IgD-negative memory B cell (primary cell): ENCODE measurements around the gene ANTXRL. TPM values are rescaled to one million over a fixed set of nuclear protein-coding genes. Genes with fewer than 3 reads are reported as not detected.
"Not testable (repeated sequence)": the region's sequence is repeated elsewhere in the genome, so short reads cannot be mapped to it uniquely, and the experiment has no call there.

ENCODE experiments used
- H3K27ac Mint-ChIP-seq, 3 donors: one replicate each; pipeline ENCODE4 v1.8.0; 2020 to 2022; ENCODE audit warnings: mild to moderate bottlenecking in 3 of 3, mixed read lengths in 3 of 3, moderate library complexity in 1 of 3
- H3K27me3 Mint-ChIP-seq: one replicate; pipeline ENCODE4 v1.8.0; 2021; ENCODE audit warnings: mixed read lengths
- H3K36me3 Mint-ChIP-seq: one replicate; pipeline ENCODE4 v1.8.0; 2020; ENCODE audit warnings: mild to moderate bottlenecking, mixed read lengths
- H3K4me1 Mint-ChIP-seq, 3 donors: one replicate each; pipeline ENCODE4 v1.8.0; 2020 to 2022; ENCODE audit warnings: mixed read lengths in 3 of 3, mild to moderate bottlenecking in 1 of 3
- H3K4me3 Mint-ChIP-seq, 4 donors: one replicate each; pipeline ENCODE4 v1.8.0; 2020 to 2022; ENCODE audit warnings: mild to moderate bottlenecking in 4 of 4, mixed read lengths in 4 of 4, moderate library complexity in 3 of 4
- H3K9me3 Mint-ChIP-seq, 3 donors: one replicate each; pipeline ENCODE4 v1.8.0; 2020 to 2021; ENCODE audit warnings: mixed read lengths in 3 of 3, mild to moderate bottlenecking in 1 of 3
- polyA plus RNA-seq: library from polyadenylated mRNA; unstranded; fragments of 300-500 nt; fragmentation: Illumina TruSeq; gene quantifications from one replicate; pipeline ENCODE4 v1.2.3, GENCODE V29; 2021

ANTXRL gene
- polyA plus RNA-seq, 1 donor from 2014 or later, result not detected

DNA sequence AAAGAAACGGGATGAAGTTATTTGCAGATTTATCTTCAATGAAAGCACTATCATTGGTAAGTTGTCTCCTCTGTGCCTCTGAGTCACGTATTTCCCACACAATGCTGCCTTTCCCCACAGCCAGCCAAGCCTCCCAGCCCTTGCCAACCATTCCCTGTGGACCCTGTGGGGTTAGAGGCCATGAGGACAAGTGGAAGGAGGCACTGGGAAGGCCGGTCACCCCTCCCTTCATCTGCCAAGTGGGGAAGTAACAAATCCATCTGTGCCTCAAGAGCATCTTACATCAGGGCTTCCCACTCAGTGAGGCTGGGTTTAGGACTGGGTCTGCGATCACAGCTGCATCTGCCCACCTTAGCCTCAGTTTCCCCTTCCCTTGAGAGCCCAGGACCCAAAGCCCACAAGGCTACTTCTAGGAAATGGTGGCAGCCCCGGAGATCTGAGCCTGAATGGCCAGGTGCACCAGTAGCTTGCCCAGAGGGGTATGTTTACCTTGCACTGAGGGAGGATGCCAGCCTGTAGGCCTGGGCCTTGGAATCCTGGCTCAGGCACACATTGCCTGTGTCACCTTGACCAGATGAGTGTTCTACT, 16.1 kb downstream of the ANTXRL start:
- not testable (repeated sequence) for H3K36me3 Mint-ChIP-seq, H3K27me3 Mint-ChIP-seq, H3K9me3 Mint-ChIP-seq, H3K27ac Mint-ChIP-seq
- peaks cover 6 to 11% (median 7%) of the 10 kb centered on the region in 3 donors for H3K4me1 Mint-ChIP-seq
- H3K4me3 Mint-ChIP-seq, result peak overlapping the region in 1 of 4 donors; percentile 6

DNA sequence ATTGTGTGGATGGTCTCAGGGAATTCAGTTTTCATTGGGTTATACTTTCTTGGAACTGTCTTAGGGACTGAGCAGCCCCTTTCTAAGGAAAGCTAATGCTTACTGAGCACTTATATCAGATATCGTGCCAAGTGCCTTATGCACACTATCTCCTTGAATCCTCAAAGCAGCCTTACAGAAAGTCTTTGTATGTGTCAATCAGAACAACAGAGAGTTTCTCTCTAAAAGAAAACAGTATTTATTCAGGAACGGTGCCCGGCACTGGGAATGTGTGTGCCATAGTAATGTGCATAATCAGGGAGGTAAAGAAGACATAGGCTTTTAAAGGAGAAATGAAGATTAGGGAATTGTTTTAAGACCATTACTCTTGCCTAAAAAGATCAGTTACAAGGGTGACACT, 17.3 kb downstream of the ANTXRL start:
- Mint-ChIP-seq H3K36me3 (no peaks in the 10 kb centered on the region), H3K9me3 (no peaks in the 10 kb centered on the region), H3K4me1 (peaks cover 1 to 7% (median 5%) of the 10 kb centered on the region in 3 donors), H3K27me3 (peaks cover 4% of the 10 kb centered on the region), H3K27ac (no peak overlapping the region), H3K4me3 (no peak overlapping the region)

DNA sequence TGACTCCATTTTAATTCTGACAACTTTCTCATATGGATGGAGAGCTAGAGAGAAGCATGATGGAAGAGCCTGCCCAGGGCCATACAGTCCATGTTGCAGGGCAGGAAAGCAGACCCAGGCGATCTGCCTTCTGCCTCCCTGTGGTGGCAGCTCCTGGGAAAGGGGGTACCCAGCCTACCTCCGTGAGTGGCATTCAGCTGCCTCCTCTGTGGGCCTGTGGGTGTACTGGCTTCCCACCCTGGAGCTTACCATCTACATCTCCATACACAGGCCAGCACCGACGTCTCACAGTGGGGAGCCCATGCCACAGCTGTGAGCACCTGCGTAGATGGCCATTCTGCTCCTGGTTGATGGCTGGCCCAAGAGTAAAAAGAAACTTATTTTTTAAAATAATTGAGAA, 17.9 kb downstream of the ANTXRL start:
- not testable (repeated sequence) for H3K4me3 Mint-ChIP-seq, H3K4me1 Mint-ChIP-seq, H3K27me3 Mint-ChIP-seq, H3K27ac Mint-ChIP-seq, H3K36me3 Mint-ChIP-seq, H3K9me3 Mint-ChIP-seq

DNA sequence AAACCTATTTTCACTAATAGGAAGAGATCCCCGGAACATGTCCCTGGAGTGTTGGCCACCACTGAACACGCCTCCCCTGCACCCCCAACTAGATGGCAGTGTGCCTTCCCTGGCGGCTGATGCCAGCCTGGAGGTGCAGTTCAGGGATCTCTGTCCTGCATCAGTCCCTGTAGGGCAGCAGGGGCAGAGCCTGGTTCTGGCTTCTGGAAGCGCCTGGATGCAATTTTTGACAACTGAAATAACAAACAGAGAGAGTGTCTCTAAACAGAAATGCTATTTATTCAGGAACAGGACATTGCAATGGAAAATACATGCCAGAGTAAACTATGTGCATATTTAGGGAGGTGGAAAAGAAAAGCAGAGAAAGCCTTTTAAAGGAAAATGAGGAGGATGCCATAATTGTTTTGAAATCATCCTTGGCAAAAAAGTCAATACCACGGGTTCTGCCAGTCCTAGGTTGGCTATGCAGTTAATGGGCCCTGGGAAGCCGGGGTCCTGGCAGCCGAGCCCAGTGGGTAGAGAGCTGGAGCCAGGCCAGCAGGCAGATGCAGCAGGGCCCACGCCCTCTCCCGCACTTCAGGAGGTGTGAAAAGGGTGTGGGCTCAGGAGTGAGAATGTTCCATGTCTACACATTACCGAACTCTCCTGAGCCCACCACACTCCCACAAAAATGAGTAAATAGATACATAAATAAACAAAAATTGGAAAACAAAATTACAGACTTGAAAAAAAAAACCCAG, 18.5 kb downstream of the ANTXRL start:
- Mint-ChIP-seq H3K27me3 (peaks cover 4% of the 10 kb centered on the region), H3K27ac (no peak overlapping the region), H3K4me1 (peaks cover 0 to 1% (median 0%) of the 10 kb centered on the region in 3 donors), H3K9me3 (no peaks in the 10 kb centered on the region), H3K4me3 (no peak overlapping the region), H3K36me3 (no peaks in the 10 kb centered on the region)

DNA sequence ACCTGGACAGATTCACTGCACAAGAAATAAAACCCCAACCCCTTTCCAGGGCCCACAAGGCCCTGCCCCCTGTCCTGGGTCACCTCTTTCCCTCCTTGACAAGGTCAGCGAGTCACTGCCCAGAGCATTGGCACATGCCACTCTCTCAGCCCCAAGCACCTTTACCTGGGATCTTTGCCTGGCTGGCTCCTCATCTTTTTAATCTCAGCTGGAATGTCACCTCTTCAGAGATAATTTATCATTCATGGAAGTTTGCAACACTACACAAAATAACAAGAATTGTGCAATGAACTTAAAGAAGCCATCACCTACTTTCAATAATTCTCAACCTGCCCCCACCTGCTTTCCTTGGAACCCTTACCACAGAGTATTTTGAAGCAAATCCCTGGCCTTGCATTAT, 19.2 kb downstream of the ANTXRL start:
- H3K27me3 Mint-ChIP-seq, result peaks cover 2% of the 10 kb centered on the region
- H3K4me3 Mint-ChIP-seq, result no peak overlapping the region
- no peaks in the 10 kb centered on the region for H3K36me3 Mint-ChIP-seq
- H3K27ac Mint-ChIP-seq, result no peak overlapping the region
- peaks cover 0 to 1% (median 0%) of the 10 kb centered on the region in 3 donors for H3K4me1 Mint-ChIP-seq
- H3K9me3 Mint-ChIP-seq, result no peaks in the 10 kb centered on the region

DNA sequence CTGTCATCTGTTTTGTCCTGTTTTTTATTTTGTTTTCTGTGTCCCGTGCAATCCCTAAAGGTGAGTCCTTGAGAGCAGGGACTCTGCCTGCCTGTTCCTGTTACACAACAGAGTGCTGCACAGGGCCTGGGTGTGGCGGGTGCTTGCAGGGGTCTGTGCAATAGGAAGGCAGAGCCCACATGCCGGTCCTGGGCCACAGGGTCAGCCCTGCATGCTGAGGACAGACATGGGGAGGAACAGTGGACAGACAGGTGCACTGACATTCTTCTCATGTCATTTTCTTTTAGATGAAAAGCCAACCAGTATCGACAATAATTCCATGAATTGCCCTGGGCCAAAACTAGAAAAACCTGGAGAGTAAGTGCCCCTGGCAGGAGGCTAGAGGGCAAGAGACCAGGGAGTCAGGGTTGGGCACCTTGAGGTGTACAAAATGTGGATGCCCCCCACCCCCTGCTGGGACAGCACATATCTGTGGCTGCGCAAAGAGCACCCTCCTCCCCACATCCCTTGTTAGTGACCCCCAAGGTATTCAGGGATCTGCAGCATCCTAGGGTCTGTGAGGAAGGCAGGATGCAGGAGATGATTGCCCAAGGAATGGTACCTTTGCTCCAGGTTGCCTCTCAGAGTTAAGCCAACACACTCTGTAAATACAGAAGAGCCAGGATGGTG, 19.9 kb downstream of the ANTXRL start:
- Mint-ChIP-seq H3K27me3 (peaks cover 2% of the 10 kb centered on the region), H3K4me3 (no peak overlapping the region), H3K27ac (no peak overlapping the region)

DNA sequence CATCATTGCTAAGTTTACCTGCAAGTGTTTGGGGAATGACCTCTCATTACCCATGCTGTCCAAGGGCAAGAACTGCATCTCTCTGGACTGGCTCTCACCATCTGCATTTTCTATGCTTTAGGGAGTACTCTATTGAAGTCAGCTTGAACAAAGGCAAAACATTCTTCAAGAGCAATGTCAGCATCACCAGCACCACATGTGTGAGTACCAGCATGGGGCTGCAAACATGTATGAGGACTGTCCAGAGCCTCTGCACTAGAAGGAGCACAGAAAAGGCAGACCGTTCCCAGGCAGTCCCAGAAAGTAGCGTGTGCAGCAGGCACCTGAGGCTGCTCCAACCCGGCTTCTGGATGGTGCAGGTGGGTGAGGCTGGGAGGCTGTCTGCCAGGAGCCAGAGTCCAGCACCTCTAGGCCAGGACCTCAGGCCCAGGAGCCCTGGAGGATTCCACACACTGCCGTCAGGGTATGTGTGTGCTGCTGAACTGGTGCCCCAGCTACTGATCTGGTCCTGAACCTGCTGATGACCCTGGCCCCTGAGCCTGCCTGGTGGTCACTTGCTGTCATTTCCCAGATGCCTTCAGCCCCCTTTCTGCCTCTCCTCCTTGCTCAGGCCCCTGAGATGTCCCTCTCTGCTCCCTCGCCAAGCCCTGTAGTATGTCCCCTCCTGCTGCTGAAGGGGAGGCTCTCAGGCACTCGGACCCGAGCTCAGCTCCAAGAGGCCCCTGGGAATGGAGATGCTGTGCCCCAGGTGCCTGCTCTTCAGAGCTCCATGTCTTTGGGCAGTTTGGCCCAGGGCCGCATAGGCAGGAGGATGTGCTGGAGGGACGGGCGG, 20.7 kb downstream of the ANTXRL start:
- Mint-ChIP-seq H3K36me3 (no peaks in the 10 kb centered on the region), H3K4me3 (no peak overlapping the region), H3K27ac (no peak overlapping the region), H3K27me3 (peaks cover 2% of the 10 kb centered on the region), H3K4me1 (peaks cover 0 to 1% (median 0%) of the 10 kb centered on the region in 3 donors), H3K9me3 (no peaks in the 10 kb centered on the region)

More for the DNA sequence above, 19.9 kb downstream of the ANTXRL start:
- Mint-ChIP-seq H3K4me1 (peaks cover 0 to 1% (median 0%) of the 10 kb centered on the region in 3 donors), H3K36me3 (no peaks in the 10 kb centered on the region), H3K9me3 (no peaks in the 10 kb centered on the region)

DNA sequence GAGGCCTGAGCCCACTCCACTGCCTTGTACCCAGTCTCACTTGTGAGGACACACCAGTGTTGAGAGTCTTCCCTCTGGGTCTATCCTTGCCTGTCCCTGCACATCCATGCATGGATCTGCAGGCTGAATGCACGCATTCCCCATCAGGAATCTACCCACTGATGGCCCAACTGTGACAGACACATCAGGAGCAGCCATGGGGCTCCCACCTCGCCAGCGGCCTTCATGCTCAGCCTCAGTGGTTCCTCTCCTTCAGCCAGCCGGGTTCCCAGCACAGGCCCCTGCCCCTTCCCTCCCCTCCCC, 21.3 kb downstream of the ANTXRL start:
- Mint-ChIP-seq H3K9me3 (no peaks in the 10 kb centered on the region), H3K4me3 (no peak overlapping the region), H3K27me3 (peaks cover 2% of the 10 kb centered on the region), H3K36me3 (no peaks in the 10 kb centered on the region), H3K4me1 (peaks cover 0 to 1% (median 0%) of the 10 kb centered on the region in 3 donors), H3K27ac (no peak overlapping the region)

DNA sequence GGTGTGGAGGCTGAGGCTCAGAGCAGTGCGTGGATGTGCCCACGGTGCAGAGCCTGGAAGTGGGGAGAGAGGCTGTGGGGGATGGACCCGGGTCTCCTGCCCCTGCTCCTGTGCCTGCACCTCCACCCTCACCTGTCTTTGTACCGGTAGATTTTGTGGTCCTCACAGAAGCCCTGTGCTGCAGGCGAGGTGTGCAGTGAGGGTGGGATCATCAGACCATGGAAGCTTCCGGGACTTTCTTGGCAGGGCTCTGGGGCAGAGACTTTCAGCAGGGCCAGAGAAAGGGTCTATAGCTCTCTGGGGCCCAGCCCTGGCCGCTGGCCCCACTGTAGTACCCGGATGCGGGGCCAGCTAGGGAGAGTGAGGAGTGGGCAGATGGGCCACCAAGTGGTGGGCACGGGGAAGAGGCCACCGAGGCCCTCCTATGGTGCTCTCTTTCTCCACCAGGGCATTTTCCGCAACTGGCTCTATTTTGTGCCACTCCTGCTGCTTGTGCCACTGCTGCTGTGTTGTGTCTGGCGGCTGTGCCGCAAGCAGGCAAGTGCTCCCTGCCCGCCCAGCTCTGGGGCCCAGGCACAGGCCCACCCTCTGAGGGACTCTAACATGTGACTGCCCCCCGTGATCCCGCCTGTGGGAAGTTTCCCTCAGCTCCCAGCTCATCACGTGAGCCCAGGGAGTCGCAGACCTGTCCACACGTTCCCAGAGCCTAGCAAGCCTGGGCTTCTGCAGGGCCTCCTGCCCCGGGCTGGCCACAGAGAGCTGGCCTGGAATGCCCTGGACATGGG, 22.1 kb downstream of the ANTXRL start:
- H3K9me3 Mint-ChIP-seq, result no peaks in the 10 kb centered on the region
- no peak overlapping the region for H3K27ac Mint-ChIP-seq
- no peaks in the 10 kb centered on the region for H3K36me3 Mint-ChIP-seq
- H3K4me3 Mint-ChIP-seq, result no peak overlapping the region
- H3K27me3 Mint-ChIP-seq, result peaks cover 2% of the 10 kb centered on the region
- H3K4me1 Mint-ChIP-seq, result peaks cover 0 to 1% (median 0%) of the 10 kb centered on the region in 3 donors

DNA sequence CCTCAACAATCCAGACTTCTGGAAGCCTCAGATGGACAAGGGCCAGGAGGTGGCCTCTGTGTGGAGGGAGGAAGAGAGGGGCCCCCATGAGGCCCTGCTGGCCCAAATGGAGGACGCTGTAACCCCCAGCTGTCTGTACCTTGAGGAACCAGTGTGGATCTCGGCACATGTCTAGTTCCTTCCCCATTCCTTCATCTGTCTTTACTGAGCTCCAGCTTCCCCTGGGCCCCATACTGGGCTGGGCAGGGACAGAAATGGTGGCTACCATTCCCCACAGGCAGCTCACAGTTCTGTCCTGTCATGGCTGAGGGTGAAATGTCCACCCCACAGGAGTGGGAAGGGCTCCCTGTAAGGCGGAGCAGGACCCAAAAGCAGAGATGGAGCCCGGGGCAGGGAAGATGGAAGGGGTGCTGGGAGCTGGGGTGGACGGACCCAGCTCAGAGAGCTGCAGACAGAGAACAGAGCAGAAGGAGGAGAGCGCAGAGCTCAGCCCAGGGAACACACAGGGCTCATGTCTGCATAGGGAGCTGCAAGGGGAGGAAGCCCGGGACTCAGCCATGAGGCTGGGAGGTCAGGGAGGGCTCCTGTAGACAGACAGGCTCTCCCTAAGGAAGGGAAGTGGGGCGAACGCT, 22.8 kb downstream of the ANTXRL start:
- H3K4me1 Mint-ChIP-seq, result peaks cover 0 to 1% (median 0%) of the 10 kb centered on the region in 3 donors
- H3K9me3 Mint-ChIP-seq, result no peaks in the 10 kb centered on the region
- peaks cover 2% of the 10 kb centered on the region for H3K27me3 Mint-ChIP-seq
- H3K4me3 Mint-ChIP-seq, result no peak overlapping the region
- H3K36me3 Mint-ChIP-seq, result no peaks in the 10 kb centered on the region
- H3K27ac Mint-ChIP-seq, result no peak overlapping the region

DNA sequence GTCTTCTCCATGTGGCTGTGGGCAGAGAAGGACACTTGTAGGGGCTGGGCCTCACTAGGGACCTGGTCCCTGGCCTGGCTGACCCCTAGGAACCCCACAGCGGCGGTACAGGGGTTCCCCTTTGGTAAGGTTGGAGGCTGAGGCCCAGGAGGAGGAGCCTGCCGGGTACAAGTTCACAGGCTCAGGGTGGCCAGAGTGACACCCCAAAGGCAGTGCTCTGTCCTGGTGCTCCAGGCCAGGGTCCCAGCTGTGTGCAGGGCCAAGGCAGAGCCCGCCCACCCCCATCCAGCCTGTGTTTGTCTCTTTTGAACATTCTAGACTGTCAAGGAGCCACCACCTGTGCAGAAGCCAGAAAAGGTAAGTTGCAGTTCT, 23.3 kb downstream of the ANTXRL start:
- no peak overlapping the region for H3K4me3 Mint-ChIP-seq
- peaks cover 0 to 1% (median 0%) of the 10 kb centered on the region in 3 donors for H3K4me1 Mint-ChIP-seq
- no peaks in the 10 kb centered on the region for H3K36me3 Mint-ChIP-seq
- H3K27me3 Mint-ChIP-seq, result peaks cover 2% of the 10 kb centered on the region
- no peak overlapping the region for H3K27ac Mint-ChIP-seq
- H3K9me3 Mint-ChIP-seq, result no peaks in the 10 kb centered on the region

DNA sequence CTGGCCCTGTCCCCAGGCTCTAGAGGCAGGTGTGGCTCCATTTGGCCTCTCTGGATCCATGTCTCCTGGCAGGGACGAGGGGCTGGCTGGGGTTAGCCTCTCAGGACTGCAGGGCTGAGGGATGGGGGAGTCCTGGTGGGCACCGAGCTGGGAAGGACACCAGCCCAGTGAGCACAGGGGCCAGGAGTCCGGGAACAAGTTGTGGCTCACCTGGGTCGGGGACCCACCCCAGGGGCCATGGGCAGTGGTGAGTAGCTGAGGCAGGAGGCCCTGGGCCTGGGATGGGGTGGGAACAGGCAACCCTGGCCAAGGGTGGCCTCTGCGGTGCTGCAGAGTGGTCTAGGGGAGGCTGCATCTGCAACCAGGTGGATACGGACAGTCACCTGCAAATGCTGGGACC, 24.1 kb downstream of the ANTXRL start:
- Mint-ChIP-seq H3K36me3 (no peaks in the 10 kb centered on the region), H3K4me3 (no peak overlapping the region), H3K9me3 (no peaks in the 10 kb centered on the region), H3K27me3 (peaks cover 2% of the 10 kb centered on the region), H3K27ac (no peak overlapping the region), H3K4me1 (no peaks in the 10 kb centered on the region)

DNA sequence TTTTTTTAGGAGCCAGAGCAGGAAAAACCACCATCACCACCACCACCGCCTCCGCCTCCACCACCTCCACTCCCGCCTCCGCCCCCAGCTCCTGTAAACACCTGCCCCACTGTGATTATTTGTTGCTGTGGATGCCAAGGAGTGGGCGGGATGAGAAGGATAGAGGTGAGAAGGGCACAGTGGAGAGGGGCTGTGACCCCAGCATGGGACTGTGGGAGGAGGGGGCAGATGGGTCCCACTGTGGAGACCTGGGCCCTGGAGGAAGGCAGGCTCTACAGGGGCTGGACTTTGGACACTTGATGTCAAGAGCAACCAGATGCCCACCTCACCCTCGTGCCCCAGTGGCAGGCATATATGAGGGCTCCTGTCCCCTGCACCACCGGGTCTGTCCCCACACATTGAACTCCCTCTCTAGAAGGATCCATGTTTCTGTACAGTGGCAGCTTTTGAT, 24.7 kb downstream of the ANTXRL start:
- Mint-ChIP-seq H3K4me3 (no peak overlapping the region), H3K36me3 (no peaks in the 10 kb centered on the region), H3K4me1 (no peaks in the 10 kb centered on the region), H3K9me3 (no peaks in the 10 kb centered on the region), H3K27me3 (peaks cover 2% of the 10 kb centered on the region), H3K27ac (peak overlapping the region in 1 of 3 donors; percentile 59)

DNA sequence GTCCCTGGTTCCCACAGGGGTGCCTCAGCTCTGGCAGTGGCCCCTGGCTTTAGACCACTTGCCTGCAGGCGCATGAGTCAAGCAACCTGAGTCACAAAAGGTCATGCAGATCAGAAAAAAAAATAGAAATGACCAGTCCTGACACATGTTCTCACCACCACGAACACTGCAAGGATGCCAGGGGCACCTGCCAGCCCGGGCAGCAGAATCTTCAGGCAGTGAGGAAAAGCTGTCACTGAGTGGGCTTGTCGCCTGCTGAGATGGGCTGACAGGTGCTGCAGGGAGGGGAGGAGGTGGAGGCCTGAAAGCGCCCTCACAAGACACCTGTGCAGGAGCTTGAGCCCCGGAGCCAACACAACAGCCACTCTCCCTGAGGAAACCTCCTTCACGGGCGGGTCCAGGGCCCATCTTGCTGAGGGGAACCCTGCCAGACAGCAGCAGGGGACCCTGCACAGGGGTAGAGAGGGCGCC, 25.2 kb downstream of the ANTXRL start:
- H3K9me3 Mint-ChIP-seq, H3K4me3 Mint-ChIP-seq, H3K4me1 Mint-ChIP-seq, H3K27me3 Mint-ChIP-seq, H3K36me3 Mint-ChIP-seq: not testable (repeated sequence)
- peak overlapping the region in 1 of 3 donors; percentile 59 for H3K27ac Mint-ChIP-seq
